Lung (tissue), 12 donors: Measurements from ENCODE around the gene PLK4. TPM values are rescaled to one million over a fixed set of nuclear protein-coding genes. Genes with fewer than 3 reads are reported as not detected.
"Not testable (repeated sequence)": the region's sequence is repeated elsewhere in the genome, so short reads cannot be mapped to it uniquely, and the experiment has no call there.

ENCODE experiments used
- ATAC-seq: fragments of 200-7000 bp; cut with Tn5 transposase; one replicate; pipeline ENCODE4 v1.9.1; 2020; ENCODE audit warnings: moderate number of reproducible peaks; ENCODE audit not compliant: insufficient read depth, low FRiP score
- DNase-seq, 3 donors: peaks; one replicate each; pipeline ENCODE4 v3.0.0-alpha.2; 2013 to 2017
- H3K27ac ChIP-seq, 2 donors: one replicate each; pipeline ENCODE4 v1.5.1; 2013; ENCODE audit warnings: mild to moderate bottlenecking in 2 of 2, moderate library complexity in 2 of 2, control low read depth in 1 of 2, inconsistent platforms in 1 of 2, low read depth in 1 of 2, low read length in 1 of 2
- H3K27me3 ChIP-seq, 3 donors: one replicate each; pipeline ENCODE4 v1.5.1; 2013; ENCODE audit warnings: low read length in 2 of 3; ENCODE audit not compliant: control insufficient read depth in 3 of 3, insufficient read depth in 3 of 3
- H3K36me3 ChIP-seq, 4 donors: one replicate each; pipeline ENCODE4 v1.5.1; 2013; ENCODE audit warnings: low read length in 4 of 4, mild to moderate bottlenecking in 1 of 4, moderate library complexity in 1 of 4; ENCODE audit not compliant: control insufficient read depth in 4 of 4, insufficient read depth in 4 of 4
- H3K4me1 ChIP-seq, 5 donors: one replicate each; pipeline ENCODE4 v1.5.1; 2013; ENCODE audit warnings: low read length in 5 of 5, mild to moderate bottlenecking in 2 of 5, moderate library complexity in 1 of 5; ENCODE audit not compliant: control insufficient read depth in 5 of 5, insufficient read depth in 5 of 5
- H3K4me3 ChIP-seq: one replicate; pipeline ENCODE4 v1.5.1; 2013; ENCODE audit warnings: mild to moderate bottlenecking, control low read depth, moderate library complexity
- H3K9ac ChIP-seq, 2 donors: one replicate each; pipeline ENCODE4 v1.5.1; 2013; ENCODE audit warnings: low read length in 2 of 2, control low read depth in 1 of 2; ENCODE audit not compliant: insufficient read depth in 1 of 2
- H3K9me3 ChIP-seq, 4 donors: one replicate each; pipeline ENCODE4 v1.5.1; 2013; ENCODE audit warnings: low read length in 3 of 4, mild to moderate bottlenecking in 1 of 4, moderate library complexity in 1 of 4; ENCODE audit not compliant: control insufficient read depth in 4 of 4, insufficient read depth in 3 of 4
- WGBS, 2 donors: extraction: QIAGEN DNeasy Blood & Tissue Kit; methylation state at CpG; one replicate each; pipeline ENCODE4 v1.1.7; 2013; 5-methylcytosine and 5-hydroxymethylcytosine counted together
- polyA plus RNA-seq, 2 donors: library from polyadenylated mRNA; stranded (reverse); fragments of 200-250 nt; gene quantifications; one replicate each; pipeline ENCODE4 v1.2.1, GENCODE V29; 2013
- total RNA-seq, 2 donors: library from RNA; depleted of rRNA in 1 of 2; stranded (reverse); fragments of >200 nt in 1 of 2; gene quantifications; one replicate each; pipeline ENCODE4 v1.2.1, GENCODE V29; 2014 to 2021
- TF ChIP-seq, protein P1 (sequence below): IDR thresholded peaks from 2 replicates; pipeline ENCODE4 v1.5.1; 2012; ENCODE audit warnings: mild to moderate bottlenecking; ENCODE audit errors: control extremely low read depth, extremely low read depth
- donor health status: control.
- donor health status: control.
- donor health status: Bipolar disorder and iron deficiency.
- donor health status: healthy.
- donor health status: DM: yes; HTN: yes; CAD: no.

PLK4 gene
- total and polyA plus RNA-seq, 4 donors: 1.2 to 13.3 (median 1.9) TPM

DNA sequence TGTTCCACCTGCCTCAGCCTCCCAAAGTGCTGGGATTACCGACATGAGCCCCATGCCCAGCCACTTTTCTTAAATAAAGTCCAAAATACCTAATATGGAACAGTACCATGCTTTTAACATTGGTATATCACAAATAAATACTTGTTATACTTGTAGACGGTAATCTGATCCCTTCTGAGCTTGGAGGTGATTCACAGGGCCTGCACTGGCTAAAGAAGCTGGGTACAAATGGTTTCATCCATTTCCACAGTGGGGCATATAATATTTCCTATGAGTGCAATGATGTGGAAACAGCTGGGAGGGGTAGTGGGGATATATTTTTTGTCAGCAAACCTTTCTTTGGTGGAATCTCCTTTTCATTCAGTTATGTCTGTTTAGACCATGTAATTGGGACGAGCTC is 35.8 kb downstream of the PLK4 start:
- Histone ChIP-seq H3K27ac (no peak overlapping the region), H3K36me3 (peaks cover 10 to 14% (median 12%) of the 10 kb centered on the region in 4 donors), H3K9me3 (no peaks in the 10 kb centered on the region), H3K27me3 (no peaks in the 10 kb centered on the region), H3K4me3 (no peak overlapping the region), H3K4me1 (peaks cover 0 to 3% (median 0%) of the 10 kb centered on the region in 5 donors), H3K9ac (no peak overlapping the region)
- TF ChIP-seq, protein P1, sequence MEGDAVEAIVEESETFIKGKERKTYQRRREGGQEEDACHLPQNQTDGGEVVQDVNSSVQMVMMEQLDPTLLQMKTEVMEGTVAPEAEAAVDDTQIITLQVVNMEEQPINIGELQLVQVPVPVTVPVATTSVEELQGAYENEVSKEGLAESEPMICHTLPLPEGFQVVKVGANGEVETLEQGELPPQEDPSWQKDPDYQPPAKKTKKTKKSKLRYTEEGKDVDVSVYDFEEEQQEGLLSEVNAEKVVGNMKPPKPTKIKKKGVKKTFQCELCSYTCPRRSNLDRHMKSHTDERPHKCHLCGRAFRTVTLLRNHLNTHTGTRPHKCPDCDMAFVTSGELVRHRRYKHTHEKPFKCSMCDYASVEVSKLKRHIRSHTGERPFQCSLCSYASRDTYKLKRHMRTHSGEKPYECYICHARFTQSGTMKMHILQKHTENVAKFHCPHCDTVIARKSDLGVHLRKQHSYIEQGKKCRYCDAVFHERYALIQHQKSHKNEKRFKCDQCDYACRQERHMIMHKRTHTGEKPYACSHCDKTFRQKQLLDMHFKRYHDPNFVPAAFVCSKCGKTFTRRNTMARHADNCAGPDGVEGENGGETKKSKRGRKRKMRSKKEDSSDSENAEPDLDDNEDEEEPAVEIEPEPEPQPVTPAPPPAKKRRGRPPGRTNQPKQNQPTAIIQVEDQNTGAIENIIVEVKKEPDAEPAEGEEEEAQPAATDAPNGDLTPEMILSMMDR: no peak
- ATAC-seq (no peak), DNase-seq (no peak)
- WGBS, 2 donors: 98% methylated on average over 3 of the region's 3 CpGs

DNA sequence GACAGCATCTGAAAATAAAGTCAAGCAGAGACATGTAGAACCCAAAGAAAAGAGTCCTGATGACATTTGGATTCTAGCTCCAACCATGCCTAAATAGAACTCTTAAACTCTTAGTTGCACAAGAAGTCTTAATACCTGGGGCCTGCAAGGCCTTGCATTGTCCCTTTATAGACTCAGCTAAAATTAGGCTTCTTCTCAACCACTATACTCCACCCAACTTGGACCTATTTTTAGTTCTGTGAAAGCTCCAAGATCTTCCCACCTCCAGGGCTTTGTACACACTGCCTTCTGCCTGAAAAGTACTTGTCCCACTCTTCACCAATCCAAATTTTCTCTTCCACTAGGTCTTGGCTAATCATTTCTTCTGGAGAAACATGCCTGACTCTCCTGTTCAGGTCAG is 36.5 kb downstream of the PLK4 start:
- Histone ChIP-seq H3K27me3 (no peaks in the 10 kb centered on the region), H3K4me1 (peaks cover 0 to 3% (median 0%) of the 10 kb centered on the region in 5 donors), H3K9ac (no peak overlapping the region), H3K27ac (no peak overlapping the region), H3K4me3 (no peak overlapping the region), H3K9me3 (no peaks in the 10 kb centered on the region), H3K36me3 (peaks cover 10 to 17% (median 13%) of the 10 kb centered on the region in 4 donors)
- TF ChIP-seq, protein P1: no peak
- DNase-seq (no peak), ATAC-seq (no peak)

DNA sequence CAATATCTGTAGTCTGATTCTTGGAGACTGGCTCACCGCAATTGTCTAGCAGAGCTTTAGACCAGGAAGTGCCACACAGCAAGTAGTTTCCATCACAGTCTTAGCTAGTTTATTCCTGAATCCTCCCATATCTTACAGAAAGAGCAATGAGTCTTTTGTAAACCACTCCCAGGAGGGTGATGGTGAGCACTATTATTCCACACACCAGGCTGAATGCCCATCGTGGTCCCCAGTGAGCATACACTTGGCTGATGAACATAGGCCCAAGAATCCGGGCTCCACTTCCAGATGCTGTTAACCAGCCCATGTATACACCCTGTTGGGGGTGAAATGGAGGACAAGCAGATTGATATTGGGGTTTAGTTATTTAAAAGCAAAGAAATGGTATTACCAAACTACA is 39.8 kb downstream of the PLK4 start:
- Histone ChIP-seq H3K36me3 (peaks cover 10 to 17% (median 13%) of the 10 kb centered on the region in 4 donors), H3K4me3 (no peak overlapping the region), H3K4me1 (peaks cover 0 to 3% (median 0%) of the 10 kb centered on the region in 5 donors), H3K9me3 (no peaks in the 10 kb centered on the region), H3K27me3 (no peaks in the 10 kb centered on the region), H3K27ac (no peak overlapping the region), H3K9ac (no peak overlapping the region)
- TF ChIP-seq, protein P1: no peak
- ATAC-seq (no peak), DNase-seq (no peak)
- 94 to 95% methylated on average over 3 of the region's 3 CpGs for WGBS, 2 donors

DNA sequence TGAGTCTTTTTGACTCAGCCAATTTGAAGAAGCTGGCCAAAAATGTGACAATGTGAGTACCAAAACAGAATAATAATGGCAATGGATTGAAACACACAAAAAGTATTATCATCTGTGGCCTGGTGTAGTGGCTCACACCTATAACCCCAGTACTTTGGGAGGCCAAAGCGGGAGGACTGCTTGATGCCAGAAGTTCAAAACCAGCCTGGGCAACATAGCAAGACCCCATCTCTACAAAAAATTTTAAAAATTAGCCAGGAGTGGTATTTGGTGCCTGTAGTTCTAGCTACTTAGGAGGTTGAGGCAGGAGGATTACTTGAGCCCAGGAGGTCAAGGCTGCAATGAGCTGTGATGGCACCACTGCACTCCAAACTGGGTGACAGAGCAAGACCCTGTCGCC is 41.5 kb downstream of the PLK4 start:
- H3K27ac ChIP-seq: no peak overlapping the region
- DNase-seq (no peak), ATAC-seq (no peak)
- TF ChIP-seq, protein P1: no peak
- no peak overlapping the region for H3K4me3 ChIP-seq
- H3K4me1 ChIP-seq: peaks cover 0 to 2% (median 0%) of the 10 kb centered on the region in 5 donors
- H3K9ac ChIP-seq: no peak overlapping the region
- 96 to 100% methylated on average over 2 of the region's 2 CpGs for WGBS, 2 donors
- H3K27me3 ChIP-seq: no peaks in the 10 kb centered on the region
- no peaks in the 10 kb centered on the region for H3K9me3 ChIP-seq
- peaks cover 10 to 19% (median 13%) of the 10 kb centered on the region in 4 donors for H3K36me3 ChIP-seq

DNA sequence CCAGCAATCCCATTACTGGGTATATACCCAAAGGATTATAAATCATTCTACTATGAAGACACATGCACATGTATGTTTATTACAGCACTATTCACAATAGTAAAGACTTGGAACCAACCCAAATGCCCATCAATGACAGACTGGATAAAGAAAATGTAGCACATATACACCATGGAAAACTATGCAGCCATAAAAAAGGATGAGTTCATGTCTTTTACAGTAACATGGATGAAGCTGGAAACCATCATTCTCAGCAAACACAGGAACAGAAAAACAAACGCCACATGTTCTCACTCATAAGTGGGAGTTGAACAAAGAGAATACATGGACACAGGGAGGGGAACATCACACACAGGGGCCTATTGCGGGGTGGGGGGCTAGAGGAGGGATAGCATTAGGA is 45.0 kb downstream of the PLK4 start:
- not testable (repeated sequence) for H3K4me1 ChIP-seq, DNase-seq, H3K27me3 ChIP-seq, H3K9me3 ChIP-seq, ATAC-seq, H3K9ac ChIP-seq, H3K4me3 ChIP-seq, H3K27ac ChIP-seq
- peaks cover 5 to 18% (median 7%) of the 10 kb centered on the region in 4 donors for H3K36me3 ChIP-seq
- 99 to 100% methylated on average over 2 of the region's 2 CpGs for WGBS, 2 donors
